ENCODE results near the gene TRHDE.

The TRHDE gene

GRCh38 chr12:72270246-72270645 is 1.9 kb upstream of the TRHDE start:
- H3K27me3 Mint-ChIP-seq: peaks cover 31% of the 10 kb centered on the region

GRCh38 chr12:72270961-72271360 is 1.2 kb upstream of the TRHDE start:
- no peaks in the 10 kb centered on the region for H3K36me3 Mint-ChIP-seq
- peaks cover 33% of the 10 kb centered on the region for H3K27me3 Mint-ChIP-seq
- H3K4me3 Mint-ChIP-seq: no peak overlapping the region

More at GRCh38 chr12:72270246-72270645, 1.9 kb upstream of the TRHDE start:
- no peak overlapping the region for H3K27ac Mint-ChIP-seq
- H3K9me3 Mint-ChIP-seq: no peaks in the 10 kb centered on the region
- H3K4me1 Mint-ChIP-seq: no peaks in the 10 kb centered on the region
- no peaks in the 10 kb centered on the region for H3K36me3 Mint-ChIP-seq
- H3K4me3 Mint-ChIP-seq: no peak overlapping the region

GRCh38 chr12:72271451-72272090 is 599 bp upstream of the TRHDE start:
- Mint-ChIP-seq H3K36me3 (no peaks in the 10 kb centered on the region), H3K4me3 (no peak overlapping the region), H3K27me3 (peaks cover 34% of the 10 kb centered on the region), H3K4me1 (no peaks in the 10 kb centered on the region), H3K9me3 (no peaks in the 10 kb centered on the region), H3K27ac (no peak overlapping the region)

More at GRCh38 chr12:72270961-72271360, 1.2 kb upstream of the TRHDE start:
- H3K9me3 Mint-ChIP-seq: no peaks in the 10 kb centered on the region
- no peaks in the 10 kb centered on the region for H3K4me1 Mint-ChIP-seq
- H3K27ac Mint-ChIP-seq: no peak overlapping the region

GRCh38 chr12:72272731-72273498 is 745 bp downstream of the TRHDE start:
- Mint-ChIP-seq H3K27ac (no peak overlapping the region), H3K27me3 (peaks cover 39% of the 10 kb centered on the region), H3K9me3 (no peaks in the 10 kb centered on the region), H3K4me3 (no peak overlapping the region), H3K4me1 (no peaks in the 10 kb centered on the region), H3K36me3 (no peaks in the 10 kb centered on the region)

- H3K4me1 Mint-ChIP-seq: no peaks in the 10 kb centered on the region
- no peak overlapping the region for H3K4me3 Mint-ChIP-seq
- no peak overlapping the region for H3K27ac Mint-ChIP-seq
- peaks cover 42% of the 10 kb centered on the region for H3K27me3 Mint-ChIP-seq
- H3K36me3 Mint-ChIP-seq: no peaks in the 10 kb centered on the region
- H3K9me3 Mint-ChIP-seq: no peaks in the 10 kb centered on the region
Observed at GRCh38 chr12:72273499-72273837, 1.3 kb downstream of the TRHDE start.

- Mint-ChIP-seq H3K9me3 (no peaks in the 10 kb centered on the region), H3K27ac (no peak overlapping the region), H3K36me3 (no peaks in the 10 kb centered on the region), H3K27me3 (peaks cover 42% of the 10 kb centered on the region), H3K4me3 (no peak overlapping the region), H3K4me1 (no peaks in the 10 kb centered on the region)
Observed at GRCh38 chr12:72273851-72274351, 1.7 kb downstream of the TRHDE start.

GRCh38 chr12:72274931-72275330 is 2.8 kb downstream of the TRHDE start:
- Mint-ChIP-seq H3K36me3 (no peaks in the 10 kb centered on the region), H3K4me3 (no peak overlapping the region), H3K4me1 (no peaks in the 10 kb centered on the region), H3K27ac (no peak overlapping the region), H3K27me3 (peaks cover 38% of the 10 kb centered on the region), H3K9me3 (no peaks in the 10 kb centered on the region)

- no peaks in the 10 kb centered on the region for H3K4me1 Mint-ChIP-seq
- H3K4me3 Mint-ChIP-seq: no peak overlapping the region
- no peaks in the 10 kb centered on the region for H3K36me3 Mint-ChIP-seq
- H3K9me3 Mint-ChIP-seq: no peaks in the 10 kb centered on the region
- peaks cover 35% of the 10 kb centered on the region for H3K27me3 Mint-ChIP-seq
- no peak overlapping the region for H3K27ac Mint-ChIP-seq
Observed at GRCh38 chr12:72275526-72275925, 3.4 kb downstream of the TRHDE start.

- no peak overlapping the region for H3K27ac Mint-ChIP-seq
- H3K4me1 Mint-ChIP-seq: no peaks in the 10 kb centered on the region
- no peaks in the 10 kb centered on the region for H3K36me3 Mint-ChIP-seq
- H3K4me3 Mint-ChIP-seq: no peak overlapping the region
- peaks cover 32% of the 10 kb centered on the region for H3K27me3 Mint-ChIP-seq
- H3K9me3 Mint-ChIP-seq: no peaks in the 10 kb centered on the region
Observed at GRCh38 chr12:72276181-72276805, 4.1 kb downstream of the TRHDE start.

- Mint-ChIP-seq H3K36me3 (no peaks in the 10 kb centered on the region), H3K27ac (no peak overlapping the region)
Observed at GRCh38 chr12:72277415-72277814, 5.2 kb downstream of the TRHDE start.

GRCh38 chr12:72278894-72279293 is 6.7 kb downstream of the TRHDE start:
- Mint-ChIP-seq H3K4me3 (no peak overlapping the region), H3K36me3 (no peaks in the 10 kb centered on the region), H3K4me1 (no peaks in the 10 kb centered on the region), H3K27ac (no peak overlapping the region), H3K9me3 (no peaks in the 10 kb centered on the region), H3K27me3 (peaks cover 22% of the 10 kb centered on the region)

More at GRCh38 chr12:72277415-72277814, 5.2 kb downstream of the TRHDE start:
- peaks cover 26% of the 10 kb centered on the region for H3K27me3 Mint-ChIP-seq
- H3K9me3 Mint-ChIP-seq: no peaks in the 10 kb centered on the region
- no peaks in the 10 kb centered on the region for H3K4me1 Mint-ChIP-seq
- no peak overlapping the region for H3K4me3 Mint-ChIP-seq

GRCh38 chr12:72281126-72281525 is 9.0 kb downstream of the TRHDE start:
- H3K27me3 Mint-ChIP-seq: peaks cover 11% of the 10 kb centered on the region
- H3K4me1 Mint-ChIP-seq: no peaks in the 10 kb centered on the region
- no peaks in the 10 kb centered on the region for H3K36me3 Mint-ChIP-seq
- H3K9me3 Mint-ChIP-seq: no peaks in the 10 kb centered on the region
- no peak overlapping the region for H3K27ac Mint-ChIP-seq
- H3K4me3 Mint-ChIP-seq: no peak overlapping the region

GRCh38 chr12:72282721-72283120 is 10.6 kb downstream of the TRHDE start:
- H3K4me3 Mint-ChIP-seq: no peak overlapping the region
- H3K36me3 Mint-ChIP-seq: no peaks in the 10 kb centered on the region
- H3K4me1 Mint-ChIP-seq: no peaks in the 10 kb centered on the region
- no peak overlapping the region for H3K27ac Mint-ChIP-seq
- no peaks in the 10 kb centered on the region for H3K9me3 Mint-ChIP-seq
- peaks cover 5% of the 10 kb centered on the region for H3K27me3 Mint-ChIP-seq

- H3K9me3 Mint-ChIP-seq: no peaks in the 10 kb centered on the region
- H3K4me3 Mint-ChIP-seq: no peak overlapping the region
- no peak overlapping the region for H3K27ac Mint-ChIP-seq
- H3K4me1 Mint-ChIP-seq: no peaks in the 10 kb centered on the region
- no peaks in the 10 kb centered on the region for H3K36me3 Mint-ChIP-seq
- H3K27me3 Mint-ChIP-seq: no peaks in the 10 kb centered on the region
Observed at GRCh38 chr12:72285861-72286260, 13.7 kb downstream of the TRHDE start.

GRCh38 chr12:72286526-72286925 is 14.4 kb downstream of the TRHDE start:
- H3K27me3 Mint-ChIP-seq: no peaks in the 10 kb centered on the region
- H3K9me3 Mint-ChIP-seq: no peaks in the 10 kb centered on the region
- H3K4me3 Mint-ChIP-seq: no peak overlapping the region
- H3K27ac Mint-ChIP-seq: no peak overlapping the region
- no peaks in the 10 kb centered on the region for H3K36me3 Mint-ChIP-seq
- no peaks in the 10 kb centered on the region for H3K4me1 Mint-ChIP-seq

GRCh38 chr12:72288436-72288835 is 16.3 kb downstream of the TRHDE start:
- no peak overlapping the region for H3K27ac Mint-ChIP-seq
- H3K36me3 Mint-ChIP-seq: no peaks in the 10 kb centered on the region
- no peaks in the 10 kb centered on the region for H3K9me3 Mint-ChIP-seq
- H3K27me3 Mint-ChIP-seq: no peaks in the 10 kb centered on the region
- no peaks in the 10 kb centered on the region for H3K4me1 Mint-ChIP-seq
- H3K4me3 Mint-ChIP-seq: no peak overlapping the region
